ENCODE data around the gene GPSM1.

DNA sequence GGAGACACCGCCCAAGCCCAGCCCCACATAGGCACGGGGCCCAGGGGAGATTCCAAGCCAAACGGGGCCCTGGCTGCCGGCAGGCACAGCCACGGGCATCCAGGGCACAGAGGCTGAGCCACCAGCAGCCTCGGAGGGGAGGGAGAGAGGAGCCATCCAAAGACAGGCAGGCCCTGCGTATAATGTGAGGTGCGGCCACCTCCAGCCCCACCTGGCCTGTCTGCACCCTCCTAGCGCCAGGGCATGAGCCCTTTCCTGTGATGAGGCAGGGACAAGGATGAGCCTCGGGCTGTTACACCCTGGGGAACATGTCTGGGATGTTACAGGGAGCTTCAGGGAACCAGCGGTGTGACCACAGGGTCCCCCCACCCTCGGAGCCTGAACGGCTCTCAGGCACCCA is 22.4 kb upstream of the GPSM1 start:
- TF ChIP-seq, protein P1, sequence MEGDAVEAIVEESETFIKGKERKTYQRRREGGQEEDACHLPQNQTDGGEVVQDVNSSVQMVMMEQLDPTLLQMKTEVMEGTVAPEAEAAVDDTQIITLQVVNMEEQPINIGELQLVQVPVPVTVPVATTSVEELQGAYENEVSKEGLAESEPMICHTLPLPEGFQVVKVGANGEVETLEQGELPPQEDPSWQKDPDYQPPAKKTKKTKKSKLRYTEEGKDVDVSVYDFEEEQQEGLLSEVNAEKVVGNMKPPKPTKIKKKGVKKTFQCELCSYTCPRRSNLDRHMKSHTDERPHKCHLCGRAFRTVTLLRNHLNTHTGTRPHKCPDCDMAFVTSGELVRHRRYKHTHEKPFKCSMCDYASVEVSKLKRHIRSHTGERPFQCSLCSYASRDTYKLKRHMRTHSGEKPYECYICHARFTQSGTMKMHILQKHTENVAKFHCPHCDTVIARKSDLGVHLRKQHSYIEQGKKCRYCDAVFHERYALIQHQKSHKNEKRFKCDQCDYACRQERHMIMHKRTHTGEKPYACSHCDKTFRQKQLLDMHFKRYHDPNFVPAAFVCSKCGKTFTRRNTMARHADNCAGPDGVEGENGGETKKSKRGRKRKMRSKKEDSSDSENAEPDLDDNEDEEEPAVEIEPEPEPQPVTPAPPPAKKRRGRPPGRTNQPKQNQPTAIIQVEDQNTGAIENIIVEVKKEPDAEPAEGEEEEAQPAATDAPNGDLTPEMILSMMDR (IDR thresholded peaks at IDR 0.05; ENCODE audit: borderline replicate concordance, extremely low read depth, low read length, poor library complexity, severe bottlenecking) = no peak
- TF ChIP-seq EZH2 (IDR thresholded peaks at IDR 0.05; ENCODE audit: borderline replicate concordance, low read depth, low read length, severe bottlenecking) = no peak

Measured in DND-41 (cell line).